Activated T-helper 17 cell treated with anti-CD3 and anti-CD28 coated beads, Interleukin-2, amount 50 U/mL, for 72 hours (primary cell): ENCODE data around the gene TPSAB1. TPM values are rescaled to one million over a fixed set of nuclear protein-coding genes. Genes with fewer than 3 reads are reported as not detected.
"Not testable (repeated sequence)": the region's sequence is repeated elsewhere in the genome, so short reads cannot be mapped to it uniquely, and the experiment has no call there.

Experiments
- ATAC-seq: fragments of 150-1000 bp; cut with Tn5 transposase; replicated peaks from 2 replicates; pipeline ENCODE4 v1.10.0; 2021; ENCODE audit warnings: mild to moderate bottlenecking, moderate library complexity
- H3K27ac Mint-ChIP-seq: one replicate; pipeline ENCODE4 v1.8.0; 2022; ENCODE audit warnings: mixed read lengths
- H3K27me3 Mint-ChIP-seq: one replicate; pipeline ENCODE4 v1.8.0; 2022; ENCODE audit warnings: mixed read lengths
- H3K36me3 Mint-ChIP-seq: one replicate; pipeline ENCODE4 v1.8.0; 2022; ENCODE audit warnings: low read depth, mild to moderate bottlenecking, mixed read lengths
- H3K4me1 Mint-ChIP-seq: one replicate; pipeline ENCODE4 v1.8.0; 2022; ENCODE audit warnings: mixed read lengths
- H3K4me3 Mint-ChIP-seq: one replicate; pipeline ENCODE4 v1.8.0; 2022; ENCODE audit warnings: mild to moderate bottlenecking, mixed read lengths
- H3K9me3 Mint-ChIP-seq: one replicate; pipeline ENCODE4 v1.8.0; 2022; ENCODE audit warnings: mixed read lengths
- total RNA-seq, 2 donors: library from RNA; stranded (reverse); gene quantifications; one replicate each; pipeline ENCODE4 v1.2.3, GENCODE V29; 2022

Gene TPSAB1
- total RNA-seq, 2 donors from 2014 or later: 0.29 to 0.32 TPM

GRCh38 chr16:1225728-1226311, 14.7 kb upstream of the TPSAB1 start:
- H3K27me3 Mint-ChIP-seq, H3K9me3 Mint-ChIP-seq, ATAC-seq, H3K4me1 Mint-ChIP-seq, H3K27ac Mint-ChIP-seq, H3K4me3 Mint-ChIP-seq, H3K36me3 Mint-ChIP-seq: not testable (repeated sequence)

- ATAC-seq, H3K4me3 Mint-ChIP-seq, H3K9me3 Mint-ChIP-seq, H3K27me3 Mint-ChIP-seq, H3K27ac Mint-ChIP-seq, H3K36me3 Mint-ChIP-seq, H3K4me1 Mint-ChIP-seq: not testable (repeated sequence)
These were observed 13.8 kb upstream of the TPSAB1 start for GRCh38 chr16:1226692-1227091.

- H3K4me3 Mint-ChIP-seq, H3K9me3 Mint-ChIP-seq, ATAC-seq, H3K36me3 Mint-ChIP-seq, H3K4me1 Mint-ChIP-seq, H3K27me3 Mint-ChIP-seq, H3K27ac Mint-ChIP-seq: not testable (repeated sequence)
These were observed 12.3 kb upstream of the TPSAB1 start for GRCh38 chr16:1228227-1228626.

- not testable (repeated sequence) for H3K27ac Mint-ChIP-seq, H3K4me1 Mint-ChIP-seq, H3K9me3 Mint-ChIP-seq, H3K36me3 Mint-ChIP-seq, ATAC-seq, H3K27me3 Mint-ChIP-seq, H3K4me3 Mint-ChIP-seq
These were observed 11.0 kb upstream of the TPSAB1 start for GRCh38 chr16:1229476-1229875.

GRCh38 chr16:1230084-1230470, 10.4 kb upstream of the TPSAB1 start, which contains the start of gene TPSB2:
Gene TPSB2, minus strand, starts transcription at chr16:1230184. Its CDS starts 233 bp downstream, at chr16:1229951.
- not testable (repeated sequence) for H3K4me1 Mint-ChIP-seq, H3K27me3 Mint-ChIP-seq, H3K4me3 Mint-ChIP-seq, H3K9me3 Mint-ChIP-seq, ATAC-seq, H3K27ac Mint-ChIP-seq, H3K36me3 Mint-ChIP-seq

GRCh38 chr16:1230471-1231212, 9.9 kb upstream of the TPSAB1 start:
- H3K36me3 Mint-ChIP-seq, H3K27me3 Mint-ChIP-seq, H3K9me3 Mint-ChIP-seq, H3K4me3 Mint-ChIP-seq, H3K27ac Mint-ChIP-seq, H3K4me1 Mint-ChIP-seq, ATAC-seq: not testable (repeated sequence)

GRCh38 chr16:1231301-1231700, 9.2 kb upstream of the TPSAB1 start:
- H3K36me3 Mint-ChIP-seq, H3K4me1 Mint-ChIP-seq, ATAC-seq, H3K27ac Mint-ChIP-seq, H3K9me3 Mint-ChIP-seq, H3K27me3 Mint-ChIP-seq, H3K4me3 Mint-ChIP-seq: not testable (repeated sequence)

- H3K4me3 Mint-ChIP-seq, H3K27me3 Mint-ChIP-seq, H3K36me3 Mint-ChIP-seq, H3K27ac Mint-ChIP-seq, H3K9me3 Mint-ChIP-seq, H3K4me1 Mint-ChIP-seq: not testable (repeated sequence)
- ATAC-seq: peak; percentile 62
These were observed 8.3 kb upstream of the TPSAB1 start for GRCh38 chr16:1232049-1232748.

- not testable (repeated sequence) for H3K27me3 Mint-ChIP-seq, H3K36me3 Mint-ChIP-seq, H3K4me1 Mint-ChIP-seq, H3K9me3 Mint-ChIP-seq, H3K27ac Mint-ChIP-seq, H3K4me3 Mint-ChIP-seq
- peak; percentile 58 for ATAC-seq
These were observed 3.8 kb upstream of the TPSAB1 start for GRCh38 chr16:1236659-1237058.

GRCh38 chr16:1237990-1238389, 2.5 kb upstream of the TPSAB1 start:
- ATAC-seq: no peak
- H3K4me3 Mint-ChIP-seq: no peak overlapping the region
- no peaks in the 10 kb centered on the region for H3K4me1 Mint-ChIP-seq
- H3K9me3 Mint-ChIP-seq: no peaks in the 10 kb centered on the region
- no peaks in the 10 kb centered on the region for H3K27me3 Mint-ChIP-seq
- H3K27ac Mint-ChIP-seq: no peak overlapping the region
- no peaks in the 10 kb centered on the region for H3K36me3 Mint-ChIP-seq

- not testable (repeated sequence) for H3K36me3 Mint-ChIP-seq, H3K4me1 Mint-ChIP-seq, H3K9me3 Mint-ChIP-seq, H3K27ac Mint-ChIP-seq, H3K4me3 Mint-ChIP-seq, H3K27me3 Mint-ChIP-seq
- ATAC-seq: peak; percentile 43
These were observed 1.6 kb upstream of the TPSAB1 start for GRCh38 chr16:1238909-1239308.

GRCh38 chr16:1239575-1239974, 930 bp upstream of the TPSAB1 start:
- not testable (repeated sequence) for H3K36me3 Mint-ChIP-seq, H3K27ac Mint-ChIP-seq, H3K27me3 Mint-ChIP-seq, H3K4me1 Mint-ChIP-seq, H3K9me3 Mint-ChIP-seq, H3K4me3 Mint-ChIP-seq, ATAC-seq

GRCh38 chr16:1241081-1241480, 576 bp downstream of the TPSAB1 start:
- H3K27me3 Mint-ChIP-seq, ATAC-seq, H3K36me3 Mint-ChIP-seq, H3K9me3 Mint-ChIP-seq, H3K27ac Mint-ChIP-seq, H3K4me1 Mint-ChIP-seq, H3K4me3 Mint-ChIP-seq: not testable (repeated sequence)

GRCh38 chr16:1243363-1243762, 2.9 kb downstream of the TPSAB1 start:
- not testable (repeated sequence) for H3K27ac Mint-ChIP-seq, H3K36me3 Mint-ChIP-seq, ATAC-seq, H3K9me3 Mint-ChIP-seq, H3K4me3 Mint-ChIP-seq, H3K4me1 Mint-ChIP-seq, H3K27me3 Mint-ChIP-seq
